SU-DHL-6 (cell line): Measurements from ENCODE around the gene STK32C.

ENCODE experiments used
- H2AFZ ChIP-seq: fragments of 200-600 bp; sonication (generic); 2 replicates; pipeline ENCODE4 v1.6.1; 2014; ENCODE audit warnings: low read depth, mild to moderate bottlenecking, moderate library complexity, mixed read lengths, antibody characterized with exemption, low read length; ENCODE audit not compliant: severe bottlenecking
- H3F3A ChIP-seq: fragments of 200-600 bp; shearing (Covaris generic); 2 replicates; pipeline ENCODE4 v1.6.0; 2016; ENCODE audit warnings: antibody characterized with exemption, mild to moderate bottlenecking; ENCODE audit not compliant: insufficient read depth
- H3K27ac ChIP-seq: fragments of 200-600 bp; sonication (generic); 2 replicates; pipeline ENCODE4 v1.5.1; 2016; ENCODE audit warnings: low read depth, mild to moderate bottlenecking, low read length, moderate library complexity, mixed read lengths
- H3K27me3 ChIP-seq: fragments of 200-600 bp; sonication (generic), shearing (Covaris generic); 2 replicates; pipeline ENCODE4 v1.6.0; 2014; ENCODE audit warnings: mild to moderate bottlenecking, low read length
- H3K36me3 ChIP-seq: fragments of 200-600 bp; sonication (generic); 2 replicates; pipeline ENCODE4 v1.6.1; 2014; ENCODE audit warnings: mild to moderate bottlenecking, low read length, mixed read lengths
- H3K4me2 ChIP-seq: fragments of 300-600, 200-600 bp; shearing (Covaris generic), sonication (generic); 2 replicates; pipeline ENCODE4 v1.6.0; 2014; ENCODE audit warnings: low read length, low read depth, mild to moderate bottlenecking; ENCODE audit not compliant: poor library complexity, severe bottlenecking
- H3K4me3 ChIP-seq: fragments of 200-600 bp; sonication (generic); 2 replicates; pipeline ENCODE4 v1.5.1; 2014; ENCODE audit warnings: antibody characterized with exemption, low read length, mild to moderate bottlenecking, mixed read lengths; ENCODE audit not compliant: insufficient read depth, poor library complexity, severe bottlenecking
- H3K79me2 ChIP-seq: fragments of 200-600 bp; sonication (generic); 2 replicates; pipeline ENCODE4 v1.6.1; 2014; ENCODE audit warnings: mild to moderate bottlenecking, low read length, moderate library complexity; ENCODE audit not compliant: insufficient read depth
- H3K9ac ChIP-seq: fragments of 200-600 bp; sonication (generic); 2 replicates; pipeline ENCODE4 v1.7.0; 2014; ENCODE audit warnings: mild to moderate bottlenecking, low read length
- H3K9me2 ChIP-seq: fragments of 200-600 bp; sonication (generic); replicated peaks from 2 replicates; pipeline ENCODE4 v1.6.1; 2014; ENCODE audit warnings: low read length; ENCODE audit not compliant: insufficient read depth
- H3K9me3 ChIP-seq: fragments of 200-600 bp; sonication (generic); 2 replicates; pipeline ENCODE4 v1.6.1; 2014; ENCODE audit warnings: low read length, mixed read lengths; ENCODE audit not compliant: insufficient read depth
- H4K20me1 ChIP-seq: fragments of 200-600 bp; sonication (generic); 2 replicates; pipeline ENCODE4 v1.6.1; 2014; ENCODE audit warnings: low read depth, mild to moderate bottlenecking, antibody characterized with exemption, low read length, moderate library complexity, mixed read lengths
- EZH2phosphoT487 ChIP-seq: fragments of 200-600 bp; sonication (generic), shearing (Covaris generic); conservative IDR thresholded peaks from 2 replicates; pipeline ENCODE4 v1.6.1; 2018; ENCODE audit warnings: mild to moderate bottlenecking, antibody characterized with exemption, low read length, moderate library complexity, mixed read lengths
- TF ChIP-seq, protein P1 (sequence below): fragments of 200-600 bp; sonication (generic); IDR thresholded peaks from one replicate; pipeline ENCODE4 v1.5.1; 2017; ENCODE audit warnings: antibody characterized with exemption, mild to moderate bottlenecking, low read length, moderate library complexity; ENCODE audit not compliant: insufficient read depth, poor library complexity, severe bottlenecking

STK32C gene

DNA sequence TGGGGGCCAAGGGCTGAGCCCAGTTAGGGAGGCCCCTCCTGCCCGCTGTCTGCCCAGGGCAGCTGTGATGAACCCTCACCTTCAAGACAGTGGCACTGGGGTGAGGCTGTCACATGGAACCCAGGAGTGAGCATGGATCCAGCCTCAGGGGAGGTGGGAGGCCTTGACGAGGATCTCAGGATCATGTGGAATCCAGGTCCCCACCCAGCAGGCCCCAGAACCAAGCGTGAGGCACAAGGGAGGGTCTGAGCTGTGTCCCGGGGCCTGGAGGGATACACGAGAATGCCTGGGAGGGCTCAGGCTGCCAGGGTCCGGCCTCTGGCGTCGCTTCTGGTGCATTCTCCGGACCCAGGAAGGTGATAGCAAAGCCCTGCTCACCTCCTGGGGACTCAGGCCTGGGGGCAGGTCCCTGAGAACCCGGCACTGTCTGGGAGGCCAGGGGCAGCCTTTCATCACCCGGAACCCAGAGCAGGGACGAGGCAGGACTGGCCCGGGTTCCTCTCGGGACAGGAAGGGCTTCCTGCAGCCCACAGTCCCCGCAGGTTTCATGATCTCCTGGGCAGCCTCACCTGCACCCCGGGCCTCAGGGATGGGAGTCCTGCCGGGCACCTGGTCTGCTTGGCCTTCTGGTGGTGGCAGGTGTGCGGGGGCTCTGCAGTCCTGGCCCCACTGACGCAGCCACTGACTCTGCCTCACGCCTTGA lies 103.5 kb downstream of the STK32C start:
- H3K4me3 ChIP-seq: no peak overlapping the region
- TF ChIP-seq, protein P1, sequence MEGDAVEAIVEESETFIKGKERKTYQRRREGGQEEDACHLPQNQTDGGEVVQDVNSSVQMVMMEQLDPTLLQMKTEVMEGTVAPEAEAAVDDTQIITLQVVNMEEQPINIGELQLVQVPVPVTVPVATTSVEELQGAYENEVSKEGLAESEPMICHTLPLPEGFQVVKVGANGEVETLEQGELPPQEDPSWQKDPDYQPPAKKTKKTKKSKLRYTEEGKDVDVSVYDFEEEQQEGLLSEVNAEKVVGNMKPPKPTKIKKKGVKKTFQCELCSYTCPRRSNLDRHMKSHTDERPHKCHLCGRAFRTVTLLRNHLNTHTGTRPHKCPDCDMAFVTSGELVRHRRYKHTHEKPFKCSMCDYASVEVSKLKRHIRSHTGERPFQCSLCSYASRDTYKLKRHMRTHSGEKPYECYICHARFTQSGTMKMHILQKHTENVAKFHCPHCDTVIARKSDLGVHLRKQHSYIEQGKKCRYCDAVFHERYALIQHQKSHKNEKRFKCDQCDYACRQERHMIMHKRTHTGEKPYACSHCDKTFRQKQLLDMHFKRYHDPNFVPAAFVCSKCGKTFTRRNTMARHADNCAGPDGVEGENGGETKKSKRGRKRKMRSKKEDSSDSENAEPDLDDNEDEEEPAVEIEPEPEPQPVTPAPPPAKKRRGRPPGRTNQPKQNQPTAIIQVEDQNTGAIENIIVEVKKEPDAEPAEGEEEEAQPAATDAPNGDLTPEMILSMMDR: no peak
- no peak for TF ChIP-seq EZH2phosphoT487
- no peaks in the 10 kb centered on the region for H3F3A ChIP-seq
- no peaks in the 10 kb centered on the region for H3K36me3 ChIP-seq
- no peaks in the 10 kb centered on the region for H3K9me2 ChIP-seq
- no peak overlapping the region for H3K27ac ChIP-seq
- no peak overlapping the region for H3K4me2 ChIP-seq
- H2AFZ ChIP-seq: no peak overlapping the region
- H4K20me1 ChIP-seq: no peaks in the 10 kb centered on the region
- H3K9ac ChIP-seq: no peak overlapping the region
- H3K9me3 ChIP-seq: no peaks in the 10 kb centered on the region
- H3K79me2 ChIP-seq: no peaks in the 10 kb centered on the region
- no peaks in the 10 kb centered on the region for H3K27me3 ChIP-seq

GRCh38 chr10:132203256-132204077 lies 104.3 kb downstream of the STK32C start:
- Histone ChIP-seq H3K79me2 (no peaks in the 10 kb centered on the region), H3K9ac (no peak overlapping the region), H3K27me3 (no peaks in the 10 kb centered on the region), H3K36me3 (no peaks in the 10 kb centered on the region), H3K4me2 (no peak overlapping the region), H3F3A (no peaks in the 10 kb centered on the region), H2AFZ (no peak overlapping the region), H3K9me3 (no peaks in the 10 kb centered on the region), H4K20me1 (no peaks in the 10 kb centered on the region), H3K4me3 (no peak overlapping the region), H3K9me2 (no peaks in the 10 kb centered on the region), H3K27ac (no peak overlapping the region)
- TF ChIP-seq, protein P1: no peak
- TF ChIP-seq EZH2phosphoT487: no peak

DNA sequence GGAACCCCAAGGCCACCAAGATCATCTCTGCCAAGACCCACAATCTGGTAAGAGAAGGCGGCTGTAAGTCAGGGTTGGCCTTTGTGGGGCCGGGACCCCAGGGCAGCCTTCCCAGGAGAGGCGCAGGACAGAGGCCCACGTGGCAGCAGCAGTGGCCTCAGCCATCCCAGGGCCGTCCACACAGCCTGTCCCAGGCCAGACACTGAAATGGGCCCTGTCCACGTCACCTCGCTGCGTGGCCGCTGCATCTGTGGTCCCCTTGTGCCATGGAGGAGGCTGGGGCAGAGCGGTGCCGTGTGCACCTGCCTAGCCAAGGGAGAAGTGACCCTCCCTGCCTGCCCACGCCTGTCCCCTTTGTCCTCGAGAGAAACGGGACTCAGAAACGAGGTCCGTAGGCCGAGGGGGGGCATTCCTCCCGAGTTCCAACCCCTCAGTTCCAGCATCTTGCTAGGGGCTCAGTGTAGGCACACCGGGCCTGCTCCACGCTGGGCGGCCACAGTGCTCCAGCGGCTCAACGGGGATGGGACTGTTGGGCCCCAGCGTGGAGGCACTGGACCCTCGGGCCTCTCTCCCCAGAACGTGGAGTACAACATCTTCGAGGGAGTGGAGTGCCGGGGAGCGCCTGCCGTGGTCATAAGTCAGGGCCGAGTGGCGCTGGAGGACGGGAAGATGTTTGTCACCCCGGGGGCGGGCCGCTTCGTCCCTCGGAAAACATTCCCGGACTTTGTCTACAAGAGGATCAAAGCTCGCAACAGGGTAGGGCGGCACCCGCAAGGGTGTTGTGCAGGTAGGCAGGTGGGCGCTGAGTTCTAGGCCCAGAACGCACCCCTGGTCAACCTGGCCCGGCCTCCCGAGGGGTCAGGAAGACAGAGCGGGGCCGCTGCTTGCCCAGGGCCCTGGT lies 105.4 kb downstream of the STK32C start:
- Histone ChIP-seq H3K9ac (no peak overlapping the region), H3K9me3 (no peaks in the 10 kb centered on the region), H2AFZ (no peak overlapping the region), H3K79me2 (no peaks in the 10 kb centered on the region), H4K20me1 (no peaks in the 10 kb centered on the region), H3F3A (no peaks in the 10 kb centered on the region), H3K4me2 (no peak overlapping the region), H3K27me3 (no peaks in the 10 kb centered on the region), H3K27ac (no peak overlapping the region), H3K36me3 (no peaks in the 10 kb centered on the region), H3K4me3 (no peak overlapping the region), H3K9me2 (no peaks in the 10 kb centered on the region)
- TF ChIP-seq, protein P1: no peak
- TF ChIP-seq EZH2phosphoT487: no peak
